BE2C (cell line): ENCODE measurements around the gene AXDND1.

Source experiments
- DNase-seq: peaks from one replicate; pipeline ENCODE4 v3.0.0-alpha.2; 2020
- H3K27me3 ChIP-seq: fragments of 250-450 bp; sonication (Bioruptor Pico); 2 replicates; pipeline ENCODE4 v1.5.1; 2020; ENCODE audit warnings: mild to moderate bottlenecking
- H3K36me3 ChIP-seq: fragments of 250-450 bp; sonication (Bioruptor Pico); 2 replicates; pipeline ENCODE4 v1.5.1; 2020; ENCODE audit warnings: mild to moderate bottlenecking
- H3K4me1 ChIP-seq: fragments of 250-450 bp; sonication (Bioruptor Pico); 2 replicates; pipeline ENCODE4 v1.5.1; 2020
- H3K4me3 ChIP-seq: 2 replicates; pipeline ENCODE4 v1.5.1; 2011; ENCODE audit warnings: low read depth, low read length
- H3K9me3 ChIP-seq: fragments of 250-450 bp; sonication (Bioruptor Pico); 2 replicates; pipeline ENCODE4 v1.5.1; 2020
- TF ChIP-seq, protein P1 (sequence below): IDR thresholded peaks from 2 replicates; pipeline ENCODE4 v1.5.1; 2012; ENCODE audit warnings: mild to moderate bottlenecking, low read depth, low read length

Gene AXDND1

DNA sequence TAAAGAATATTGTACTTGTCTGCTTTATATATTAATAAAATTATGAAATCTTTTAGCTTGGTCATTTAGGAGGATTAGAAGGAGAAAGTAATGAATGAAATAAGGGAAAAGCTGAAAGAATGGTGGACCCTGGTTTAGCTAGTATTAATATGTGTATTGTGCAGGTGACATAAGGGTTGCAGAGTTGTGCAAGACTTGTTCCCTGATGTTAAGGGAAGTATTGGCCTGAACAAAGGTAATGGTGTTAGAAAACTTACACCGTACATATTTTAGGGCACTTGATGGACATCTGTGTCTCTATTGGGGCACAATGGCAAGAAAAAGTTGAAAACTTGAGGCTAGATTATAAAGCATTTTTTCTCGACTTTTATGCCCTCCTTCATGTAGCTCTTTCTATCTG, 39.9 kb upstream of the AXDND1 start:
- H3K36me3 ChIP-seq: peaks cover 3% of the 10 kb centered on the region; the same call in 1 of the 2 replicates
- no peak overlapping the region for H3K4me3 ChIP-seq
- DNase-seq: no peak
- H3K27me3 ChIP-seq: no peaks in the 10 kb centered on the region
- TF ChIP-seq, protein P1, sequence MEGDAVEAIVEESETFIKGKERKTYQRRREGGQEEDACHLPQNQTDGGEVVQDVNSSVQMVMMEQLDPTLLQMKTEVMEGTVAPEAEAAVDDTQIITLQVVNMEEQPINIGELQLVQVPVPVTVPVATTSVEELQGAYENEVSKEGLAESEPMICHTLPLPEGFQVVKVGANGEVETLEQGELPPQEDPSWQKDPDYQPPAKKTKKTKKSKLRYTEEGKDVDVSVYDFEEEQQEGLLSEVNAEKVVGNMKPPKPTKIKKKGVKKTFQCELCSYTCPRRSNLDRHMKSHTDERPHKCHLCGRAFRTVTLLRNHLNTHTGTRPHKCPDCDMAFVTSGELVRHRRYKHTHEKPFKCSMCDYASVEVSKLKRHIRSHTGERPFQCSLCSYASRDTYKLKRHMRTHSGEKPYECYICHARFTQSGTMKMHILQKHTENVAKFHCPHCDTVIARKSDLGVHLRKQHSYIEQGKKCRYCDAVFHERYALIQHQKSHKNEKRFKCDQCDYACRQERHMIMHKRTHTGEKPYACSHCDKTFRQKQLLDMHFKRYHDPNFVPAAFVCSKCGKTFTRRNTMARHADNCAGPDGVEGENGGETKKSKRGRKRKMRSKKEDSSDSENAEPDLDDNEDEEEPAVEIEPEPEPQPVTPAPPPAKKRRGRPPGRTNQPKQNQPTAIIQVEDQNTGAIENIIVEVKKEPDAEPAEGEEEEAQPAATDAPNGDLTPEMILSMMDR: no peak
- H3K9me3 ChIP-seq: no peaks in the 10 kb centered on the region; the same call in none of the 2 replicates
- H3K4me1 ChIP-seq: no peaks in the 10 kb centered on the region

DNA sequence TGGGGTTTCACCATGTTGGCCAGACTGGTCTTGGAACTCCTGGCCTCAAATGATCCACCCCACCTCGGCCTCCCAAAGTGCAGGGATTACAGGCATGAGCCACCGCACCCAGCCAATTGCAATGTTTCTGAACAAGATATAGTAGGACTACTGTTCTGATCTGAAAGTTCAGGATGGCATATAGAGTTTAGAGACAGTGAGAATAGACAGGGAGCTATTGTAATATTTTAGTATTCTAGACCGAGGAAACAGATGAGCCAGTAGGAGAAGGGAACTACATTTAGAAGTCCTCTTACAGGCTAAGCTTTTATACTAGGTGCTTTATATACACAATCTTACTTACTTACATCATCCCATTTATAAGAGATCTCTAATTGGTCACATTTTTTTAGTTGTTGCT, 39.0 kb upstream of the AXDND1 start:
- Histone ChIP-seq H3K36me3 (peaks cover 3% of the 10 kb centered on the region; the same call in 1 of the 2 replicates), H3K4me1 (no peaks in the 10 kb centered on the region), H3K9me3 (no peaks in the 10 kb centered on the region; the same call in none of the 2 replicates), H3K4me3 (no peak overlapping the region), H3K27me3 (no peaks in the 10 kb centered on the region)
- TF ChIP-seq, protein P1: no peak
- DNase-seq: no peak

DNA sequence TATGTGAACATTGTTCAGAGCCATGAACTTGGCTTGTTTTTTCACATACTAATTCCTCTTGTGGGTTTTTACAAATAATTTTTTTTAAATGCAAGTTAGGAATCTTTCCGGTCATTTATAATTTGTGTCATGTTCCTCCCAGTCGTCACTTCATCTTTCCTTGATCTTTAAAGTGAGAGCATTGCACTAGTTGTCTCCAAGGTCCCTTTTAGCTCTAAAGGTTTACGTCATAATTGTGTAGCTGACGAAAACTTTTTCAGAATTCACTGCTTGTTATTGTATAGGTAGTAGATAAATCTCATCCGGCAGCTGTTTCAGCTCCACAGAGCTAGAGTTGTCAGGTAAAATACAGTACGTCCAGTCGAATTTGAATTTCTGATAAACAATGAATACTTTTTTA, 38.6 kb upstream of the AXDND1 start:
- H3K36me3 ChIP-seq: peaks cover 3% of the 10 kb centered on the region; the same call in 1 of the 2 replicates
- TF ChIP-seq, protein P1: no peak
- no peak for DNase-seq
- H3K4me3 ChIP-seq: no peak overlapping the region
- no peaks in the 10 kb centered on the region; the same call in none of the 2 replicates for H3K9me3 ChIP-seq
- no peaks in the 10 kb centered on the region for H3K27me3 ChIP-seq
- H3K4me1 ChIP-seq: no peaks in the 10 kb centered on the region

DNA sequence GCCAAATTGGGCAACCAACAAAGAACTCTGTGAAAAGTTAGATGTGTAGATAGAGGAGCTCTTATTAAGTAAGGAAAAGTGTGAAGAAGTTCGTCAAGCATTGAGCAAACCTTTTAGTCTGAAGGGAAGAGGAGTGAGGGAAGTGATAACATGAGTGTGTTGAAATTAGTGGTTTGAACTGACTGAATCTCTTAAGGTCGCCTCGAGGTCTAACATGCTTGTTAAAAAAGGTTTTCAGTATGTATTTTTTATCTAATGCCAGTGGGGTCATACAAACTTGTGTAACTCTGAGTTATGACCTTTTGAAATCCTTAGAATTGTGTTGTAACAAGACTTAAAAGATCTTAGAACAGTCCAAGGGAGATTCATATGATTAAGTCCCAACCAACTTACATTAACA, 38.1 kb upstream of the AXDND1 start:
- Histone ChIP-seq H3K4me1 (no peaks in the 10 kb centered on the region), H3K27me3 (no peaks in the 10 kb centered on the region), H3K9me3 (no peaks in the 10 kb centered on the region; the same call in none of the 2 replicates), H3K36me3 (peaks cover 3% of the 10 kb centered on the region; the same call in 1 of the 2 replicates), H3K4me3 (no peak overlapping the region)
- TF ChIP-seq, protein P1: no peak
- no peak for DNase-seq

DNA sequence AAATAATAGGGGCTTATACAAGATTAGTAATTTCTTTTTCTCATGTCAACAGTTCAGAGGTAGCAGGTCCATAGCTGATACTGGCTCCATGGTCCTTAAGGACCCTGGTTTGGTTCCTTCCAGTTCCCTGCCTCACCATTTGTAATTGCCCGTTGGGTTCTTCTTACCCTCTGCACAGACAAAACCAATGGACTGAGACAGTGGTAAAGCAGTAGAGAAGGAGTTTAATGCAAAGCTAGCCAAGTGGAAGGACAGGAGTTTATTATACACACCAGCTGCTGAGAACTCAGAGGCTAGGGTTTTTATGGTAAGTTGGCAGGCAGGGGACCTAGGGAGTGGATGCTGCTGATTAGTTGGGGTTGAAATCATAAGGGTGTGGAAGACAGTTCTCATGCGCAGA, 35.9 kb upstream of the AXDND1 start:
- no peaks in the 10 kb centered on the region for H3K27me3 ChIP-seq
- no peak overlapping the region for H3K4me3 ChIP-seq
- H3K9me3 ChIP-seq: no peaks in the 10 kb centered on the region; the same call in none of the 2 replicates
- H3K36me3 ChIP-seq: peaks cover 3% of the 10 kb centered on the region; the same call in 1 of the 2 replicates
- TF ChIP-seq, protein P1: no peak
- no peak for DNase-seq
- no peaks in the 10 kb centered on the region for H3K4me1 ChIP-seq

DNA sequence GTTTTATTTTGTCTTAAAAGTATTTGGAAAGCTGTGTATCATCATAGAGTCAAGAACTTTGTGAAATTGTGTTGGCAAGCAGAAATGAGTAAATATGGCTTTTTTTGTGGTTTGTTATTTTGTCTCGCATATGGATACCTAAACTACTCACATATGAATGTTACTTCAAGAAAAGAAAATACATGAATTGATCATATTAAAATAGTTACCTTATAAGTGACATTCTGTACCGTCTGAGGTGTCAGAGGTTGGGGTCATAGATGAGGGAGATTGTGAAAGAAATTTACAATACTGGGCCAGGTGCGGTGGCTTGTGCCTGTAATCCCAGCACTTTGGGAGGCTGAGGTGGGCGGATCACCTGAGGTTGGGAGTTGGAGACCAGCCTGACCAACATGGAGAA, 31.3 kb upstream of the AXDND1 start:
- TF ChIP-seq, protein P1: no peak
- no peaks in the 10 kb centered on the region; the same call in none of the 2 replicates for H3K9me3 ChIP-seq
- DNase-seq: no peak
- no peaks in the 10 kb centered on the region for H3K36me3 ChIP-seq
- no peaks in the 10 kb centered on the region for H3K27me3 ChIP-seq
- no peak overlapping the region for H3K4me3 ChIP-seq
- H3K4me1 ChIP-seq: no peaks in the 10 kb centered on the region
